ENCODE measurements around the gene NF2.

DNA sequence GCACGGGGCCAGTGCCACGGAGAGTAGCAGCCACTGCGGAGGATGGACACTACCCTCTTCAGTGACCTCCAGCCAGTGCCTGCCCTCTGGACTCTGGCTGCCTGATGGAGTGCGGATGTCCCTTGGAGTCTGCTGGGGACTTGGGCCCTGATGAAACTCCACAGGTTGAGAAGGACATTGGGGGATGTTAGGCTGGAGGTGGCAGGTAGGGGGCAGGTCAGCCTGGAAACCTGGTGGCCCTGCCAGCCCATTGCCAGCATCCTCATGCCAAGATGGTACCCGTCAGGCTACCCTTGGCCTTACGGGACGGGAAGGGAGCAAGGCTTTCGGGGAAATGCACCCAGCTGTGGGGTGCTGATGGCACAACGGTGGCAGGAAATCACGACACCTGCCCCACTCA, 120.3 kb downstream of the NF2 start:
- TF ChIP-seq, protein P1, sequence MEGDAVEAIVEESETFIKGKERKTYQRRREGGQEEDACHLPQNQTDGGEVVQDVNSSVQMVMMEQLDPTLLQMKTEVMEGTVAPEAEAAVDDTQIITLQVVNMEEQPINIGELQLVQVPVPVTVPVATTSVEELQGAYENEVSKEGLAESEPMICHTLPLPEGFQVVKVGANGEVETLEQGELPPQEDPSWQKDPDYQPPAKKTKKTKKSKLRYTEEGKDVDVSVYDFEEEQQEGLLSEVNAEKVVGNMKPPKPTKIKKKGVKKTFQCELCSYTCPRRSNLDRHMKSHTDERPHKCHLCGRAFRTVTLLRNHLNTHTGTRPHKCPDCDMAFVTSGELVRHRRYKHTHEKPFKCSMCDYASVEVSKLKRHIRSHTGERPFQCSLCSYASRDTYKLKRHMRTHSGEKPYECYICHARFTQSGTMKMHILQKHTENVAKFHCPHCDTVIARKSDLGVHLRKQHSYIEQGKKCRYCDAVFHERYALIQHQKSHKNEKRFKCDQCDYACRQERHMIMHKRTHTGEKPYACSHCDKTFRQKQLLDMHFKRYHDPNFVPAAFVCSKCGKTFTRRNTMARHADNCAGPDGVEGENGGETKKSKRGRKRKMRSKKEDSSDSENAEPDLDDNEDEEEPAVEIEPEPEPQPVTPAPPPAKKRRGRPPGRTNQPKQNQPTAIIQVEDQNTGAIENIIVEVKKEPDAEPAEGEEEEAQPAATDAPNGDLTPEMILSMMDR (IDR thresholded peaks at IDR 0.05; ENCODE audit: insufficient read depth, low read length, poor library complexity, severe bottlenecking): no peak
- TF ChIP-seq EZH2phosphoT487 (conservative IDR thresholded peaks at IDR 0.05; ENCODE audit: low read length): no peak
